22Rv1 (cell line): ENCODE measurements around the gene CAMK1D.

ENCODE experiments used
- H3K27ac ChIP-seq: fragments of 450-650 bp; 2 replicates; pipeline ENCODE4 v1.5.1; 2017
- ZFX ChIP-seq: fragments of 450-650 bp; IDR thresholded peaks from 2 replicates; pipeline ENCODE4 v1.6.1; 2017; ENCODE audit warnings: antibody characterized with exemption, borderline replicate concordance
- TF ChIP-seq, protein P1 (sequence below): fragments of 450-650 bp; IDR thresholded peaks from 2 replicates; pipeline ENCODE4 v1.5.1; 2017; ENCODE audit warnings: mild to moderate bottlenecking

CAMK1D gene

DNA sequence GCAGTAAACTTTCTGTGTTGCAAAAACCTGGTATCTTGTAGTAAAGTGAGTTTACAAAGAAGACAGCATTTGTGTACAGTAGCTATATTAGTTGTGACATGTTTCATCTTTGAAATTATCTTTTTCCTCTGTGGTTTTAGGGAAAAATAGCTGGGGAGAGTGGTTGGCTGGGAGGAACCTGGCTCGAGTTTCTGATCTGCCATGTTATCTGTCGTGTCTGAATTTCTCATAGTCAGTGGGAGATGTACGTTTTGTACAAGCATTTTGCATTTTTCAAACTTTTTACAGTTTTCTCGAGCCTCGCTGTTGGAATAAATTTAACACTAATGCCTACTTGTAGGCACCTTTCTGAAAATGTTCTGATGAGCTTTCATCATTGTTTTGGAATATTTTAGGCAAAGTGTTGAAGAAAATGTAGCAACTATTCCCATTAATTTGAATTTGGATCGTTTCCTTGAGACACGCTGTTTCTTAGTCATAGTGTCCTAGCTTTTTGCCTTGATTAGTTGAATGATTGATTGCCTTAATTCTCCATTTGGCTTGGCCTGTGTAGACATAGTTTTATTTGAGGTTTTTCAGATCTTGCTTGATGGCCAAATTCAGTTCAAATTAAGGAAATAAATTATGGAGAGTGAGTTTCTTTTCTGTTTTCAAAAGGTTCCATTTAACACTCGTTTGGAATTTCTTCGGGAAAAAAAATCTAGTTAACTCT is 65.1 kb downstream of the CAMK1D start:
- no peak overlapping the region for H3K27ac ChIP-seq
- TF ChIP-seq ZFX = no peak
- TF ChIP-seq, protein P1, sequence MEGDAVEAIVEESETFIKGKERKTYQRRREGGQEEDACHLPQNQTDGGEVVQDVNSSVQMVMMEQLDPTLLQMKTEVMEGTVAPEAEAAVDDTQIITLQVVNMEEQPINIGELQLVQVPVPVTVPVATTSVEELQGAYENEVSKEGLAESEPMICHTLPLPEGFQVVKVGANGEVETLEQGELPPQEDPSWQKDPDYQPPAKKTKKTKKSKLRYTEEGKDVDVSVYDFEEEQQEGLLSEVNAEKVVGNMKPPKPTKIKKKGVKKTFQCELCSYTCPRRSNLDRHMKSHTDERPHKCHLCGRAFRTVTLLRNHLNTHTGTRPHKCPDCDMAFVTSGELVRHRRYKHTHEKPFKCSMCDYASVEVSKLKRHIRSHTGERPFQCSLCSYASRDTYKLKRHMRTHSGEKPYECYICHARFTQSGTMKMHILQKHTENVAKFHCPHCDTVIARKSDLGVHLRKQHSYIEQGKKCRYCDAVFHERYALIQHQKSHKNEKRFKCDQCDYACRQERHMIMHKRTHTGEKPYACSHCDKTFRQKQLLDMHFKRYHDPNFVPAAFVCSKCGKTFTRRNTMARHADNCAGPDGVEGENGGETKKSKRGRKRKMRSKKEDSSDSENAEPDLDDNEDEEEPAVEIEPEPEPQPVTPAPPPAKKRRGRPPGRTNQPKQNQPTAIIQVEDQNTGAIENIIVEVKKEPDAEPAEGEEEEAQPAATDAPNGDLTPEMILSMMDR = no peak

DNA sequence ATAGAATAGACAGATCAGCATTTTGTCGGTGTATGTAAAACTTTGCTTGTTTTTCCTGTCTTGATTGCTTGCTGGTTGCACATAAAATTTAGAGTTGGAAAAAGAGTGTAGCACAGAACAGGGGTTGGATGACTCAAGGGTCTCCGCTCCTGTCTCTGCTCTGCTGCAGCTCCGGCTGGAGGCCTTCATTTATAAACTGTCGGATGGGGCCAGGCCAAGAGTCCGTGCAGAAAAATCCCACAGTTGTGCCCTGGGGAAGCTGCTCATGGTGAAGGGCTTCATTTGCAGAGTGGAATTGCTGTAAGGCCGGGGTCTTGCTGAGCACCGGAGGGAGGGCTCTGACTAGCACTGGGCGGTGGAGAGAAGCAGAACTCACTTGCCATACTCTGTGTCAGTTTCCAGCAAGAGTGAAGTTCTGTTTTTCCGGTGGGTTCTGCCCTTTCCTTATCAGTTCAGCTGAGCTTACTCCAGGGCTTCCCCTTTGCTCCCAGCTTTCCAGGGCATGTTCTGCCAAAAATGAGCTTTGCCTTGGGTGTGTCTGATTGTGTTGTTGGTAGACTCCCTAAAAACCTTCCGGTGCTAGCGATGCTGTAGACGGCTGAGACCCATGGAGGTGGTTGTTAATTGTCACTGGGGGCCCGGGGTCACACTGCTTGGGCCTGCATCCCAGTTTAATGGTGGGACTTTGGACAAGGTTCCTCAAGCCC is 67.2 kb downstream of the CAMK1D start:
- no peak overlapping the region for H3K27ac ChIP-seq
- TF ChIP-seq, protein P1 = no peak
- no peak for TF ChIP-seq ZFX

DNA sequence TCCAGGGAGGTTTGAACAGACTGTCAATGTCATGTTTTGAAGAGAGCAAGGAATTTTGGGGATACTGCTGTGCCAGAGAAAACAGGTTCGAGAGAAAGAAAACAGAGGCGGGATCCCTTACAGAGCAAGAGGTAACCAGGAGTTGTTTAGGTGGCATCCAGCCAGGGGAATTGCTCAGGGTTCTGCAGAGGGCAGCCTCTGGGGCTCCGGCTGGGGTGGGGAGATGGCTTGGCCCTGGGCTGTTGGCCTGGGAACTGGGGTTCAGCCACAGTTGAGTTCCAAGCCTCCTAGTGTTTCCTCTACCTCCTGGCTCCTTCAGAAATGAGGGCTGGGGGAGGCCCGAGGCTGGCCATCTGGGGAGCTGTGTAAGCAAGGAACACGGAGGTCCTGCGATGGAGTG is 68.0 kb downstream of the CAMK1D start:
- H3K27ac ChIP-seq = no peak overlapping the region
- TF ChIP-seq, protein P1 = no peak
- TF ChIP-seq ZFX = no peak

DNA sequence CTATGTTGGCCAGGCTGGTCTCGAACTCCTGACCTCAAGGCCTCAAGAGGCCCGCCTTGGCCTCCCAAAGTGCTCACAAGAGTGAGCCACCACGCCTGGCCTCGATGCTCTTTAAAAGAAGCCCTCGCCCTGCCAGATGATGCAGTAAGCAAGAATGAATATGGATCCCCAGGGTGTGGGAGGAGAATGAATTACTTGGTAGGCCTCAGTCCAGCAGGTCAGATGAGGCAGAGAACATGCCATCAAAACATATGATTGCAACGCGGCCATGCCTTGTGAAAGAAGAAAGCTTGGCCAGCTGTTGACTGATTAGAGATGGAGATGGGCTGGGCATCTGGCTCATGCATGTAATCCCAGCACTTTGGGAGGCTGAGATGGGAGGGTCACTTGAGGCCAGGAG is 68.7 kb downstream of the CAMK1D start:
- no peak overlapping the region for H3K27ac ChIP-seq
- no peak for TF ChIP-seq ZFX
- TF ChIP-seq, protein P1 = no peak

DNA sequence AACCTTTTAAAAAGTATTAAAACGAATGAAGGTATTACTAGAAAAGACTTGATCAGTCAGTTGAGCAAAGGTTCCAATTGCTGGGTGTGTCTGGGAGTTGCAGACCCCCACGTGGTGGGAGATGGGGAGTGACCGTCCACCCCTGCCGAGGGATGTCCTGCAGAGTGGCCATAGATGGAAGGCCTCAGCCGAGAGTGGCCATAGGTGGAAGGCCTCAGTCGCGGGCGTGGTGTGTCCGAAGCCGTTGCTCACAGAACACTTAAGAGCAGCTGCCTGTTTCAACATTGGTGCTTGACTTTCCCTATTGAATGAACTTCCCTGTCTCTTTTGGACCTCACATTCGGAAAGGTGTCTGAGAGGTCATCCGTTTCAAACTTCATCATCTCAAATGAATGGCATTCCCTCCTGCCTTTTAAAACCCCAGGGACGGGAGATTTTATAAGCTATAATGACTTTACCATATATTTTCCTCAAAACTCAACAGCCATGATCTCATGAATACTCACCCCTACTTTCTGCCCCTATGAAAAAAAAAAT is 69.4 kb downstream of the CAMK1D start:
- no peak overlapping the region for H3K27ac ChIP-seq
- no peak for TF ChIP-seq ZFX
- TF ChIP-seq, protein P1 = no peak

DNA sequence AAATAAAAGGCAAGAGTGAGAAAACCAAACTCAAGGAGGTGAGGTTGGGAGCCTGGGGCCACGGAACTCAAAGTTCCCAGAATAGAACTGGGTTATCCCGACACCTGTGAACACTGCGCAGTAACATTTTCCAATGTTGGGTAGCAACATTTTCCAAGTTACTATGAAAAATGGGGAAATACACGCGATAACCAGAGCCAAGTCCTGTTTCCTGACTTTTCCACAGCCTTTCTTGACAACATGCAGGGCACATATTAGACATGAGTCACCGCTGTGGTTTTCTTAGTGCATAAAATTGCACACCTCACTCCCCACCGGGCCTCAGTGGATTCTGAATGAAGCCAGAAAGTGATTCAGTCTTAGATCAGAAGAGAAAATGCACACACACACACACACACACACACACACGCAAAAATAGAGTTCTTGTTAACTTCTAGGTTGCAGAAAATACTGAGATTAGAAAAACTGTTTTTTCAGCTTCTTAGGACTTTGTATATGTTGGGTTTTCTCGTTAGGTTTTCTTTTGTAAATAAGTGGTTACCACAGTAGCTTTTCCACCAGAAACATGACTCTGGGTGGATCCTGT is 70.0 kb downstream of the CAMK1D start:
- H3K27ac ChIP-seq = no peak overlapping the region
- TF ChIP-seq, protein P1 = no peak
